HEK293T (cell line): ENCODE data around the gene CALML3.
"Not testable (repeated sequence)": the region's sequence is repeated elsewhere in the genome, so short reads cannot be mapped to it uniquely, and the experiment has no call there.

Source experiments
- CTCF ChIA-PET: fragments of 350-600 bp; formaldehyde crosslinking; extraction: SDS; loops from one replicate; lab custom pipeline; 2021; ENCODE audit warnings: antibody characterized with exemption, inconsistent platforms; lab: Yijun Ruan, JAX
- POLR2A ChIA-PET: fragments of 350-600 bp; formaldehyde crosslinking; extraction: SDS; loops from one replicate; lab custom pipeline; 2020; ENCODE audit warnings: antibody characterized with exemption, inconsistent platforms; lab: Yijun Ruan, JAX
- DNase-seq: peaks from one replicate; pipeline ENCODE4 v3.0.0; 2012; ENCODE audit warnings: mixed read lengths; ENCODE audit errors: extremely low spot score
- ARNT ChIP-seq: fragments of 450-650 bp; IDR thresholded peaks from 2 replicates; pipeline ENCODE4 v1.6.1; 2017; ENCODE audit warnings: mild to moderate bottlenecking
- BHLHE40 ChIP-seq: fragments of 450-650 bp; IDR thresholded peaks from 2 replicates; pipeline ENCODE4 v1.6.1; 2016; ENCODE audit warnings: mild to moderate bottlenecking, moderate library complexity, borderline replicate concordance
- CTBP1 ChIP-seq: fragments of 450-650 bp; IDR thresholded peaks from 2 replicates; pipeline ENCODE4 v1.6.1; 2016; ENCODE audit warnings: borderline replicate concordance
- ELF4 ChIP-seq: fragments of 450-650 bp; IDR thresholded peaks from 2 replicates; pipeline ENCODE4 v1.6.1; 2017; ENCODE audit warnings: antibody characterized with exemption
- FOXA1 ChIP-seq: fragments of 450-650 bp; IDR thresholded peaks from 2 replicates; pipeline ENCODE4 v1.6.1; 2016; ENCODE audit warnings: mild to moderate bottlenecking
- FOXK2 ChIP-seq: fragments of 450-650 bp; IDR thresholded peaks from 2 replicates; pipeline ENCODE4 v1.6.1; 2016; ENCODE audit warnings: mild to moderate bottlenecking
- FOXM1 ChIP-seq: fragments of 450-650 bp; IDR thresholded peaks from 2 replicates; pipeline ENCODE4 v1.6.1; 2017; ENCODE audit warnings: mild to moderate bottlenecking, borderline replicate concordance
- HDGF ChIP-seq: fragments of 450-650 bp; IDR thresholded peaks from 2 replicates; pipeline ENCODE4 v1.6.1; 2017; ENCODE audit warnings: antibody characterized with exemption, borderline replicate concordance
- L3MBTL2 ChIP-seq: fragments of 450-650 bp; conservative IDR thresholded peaks from 2 replicates; pipeline ENCODE4 v1.6.1; 2016; ENCODE audit warnings: mild to moderate bottlenecking
- LEF1 ChIP-seq: fragments of 450-650 bp; IDR thresholded peaks from 2 replicates; pipeline ENCODE4 v1.6.1; 2017; ENCODE audit warnings: mild to moderate bottlenecking, borderline replicate concordance
- NFRKB ChIP-seq: fragments of 450-650 bp; IDR thresholded peaks from 2 replicates; pipeline ENCODE4 v1.6.1; 2016; ENCODE audit warnings: mild to moderate bottlenecking, moderate library complexity
- SP1 ChIP-seq: fragments of 450-650 bp; IDR thresholded peaks from 2 replicates; pipeline ENCODE4 v1.6.1; 2017
- SUZ12 ChIP-seq: fragments of 450-650 bp; IDR thresholded peaks from 2 replicates; pipeline ENCODE4 v1.6.1; 2016; ENCODE audit warnings: mild to moderate bottlenecking
- TARDBP ChIP-seq: fragments of 450-650 bp; IDR thresholded peaks from 2 replicates; pipeline ENCODE4 v1.6.1; 2016
- ZNF384 ChIP-seq: fragments of 450-650 bp; IDR thresholded peaks from 2 replicates; pipeline ENCODE4 v1.6.1; 2016
- TF ChIP-seq, protein P1 (sequence below): fragments of 450-650 bp; IDR thresholded peaks from 2 replicates; pipeline ENCODE4 v1.6.1; 2016

The CALML3 gene

DNA sequence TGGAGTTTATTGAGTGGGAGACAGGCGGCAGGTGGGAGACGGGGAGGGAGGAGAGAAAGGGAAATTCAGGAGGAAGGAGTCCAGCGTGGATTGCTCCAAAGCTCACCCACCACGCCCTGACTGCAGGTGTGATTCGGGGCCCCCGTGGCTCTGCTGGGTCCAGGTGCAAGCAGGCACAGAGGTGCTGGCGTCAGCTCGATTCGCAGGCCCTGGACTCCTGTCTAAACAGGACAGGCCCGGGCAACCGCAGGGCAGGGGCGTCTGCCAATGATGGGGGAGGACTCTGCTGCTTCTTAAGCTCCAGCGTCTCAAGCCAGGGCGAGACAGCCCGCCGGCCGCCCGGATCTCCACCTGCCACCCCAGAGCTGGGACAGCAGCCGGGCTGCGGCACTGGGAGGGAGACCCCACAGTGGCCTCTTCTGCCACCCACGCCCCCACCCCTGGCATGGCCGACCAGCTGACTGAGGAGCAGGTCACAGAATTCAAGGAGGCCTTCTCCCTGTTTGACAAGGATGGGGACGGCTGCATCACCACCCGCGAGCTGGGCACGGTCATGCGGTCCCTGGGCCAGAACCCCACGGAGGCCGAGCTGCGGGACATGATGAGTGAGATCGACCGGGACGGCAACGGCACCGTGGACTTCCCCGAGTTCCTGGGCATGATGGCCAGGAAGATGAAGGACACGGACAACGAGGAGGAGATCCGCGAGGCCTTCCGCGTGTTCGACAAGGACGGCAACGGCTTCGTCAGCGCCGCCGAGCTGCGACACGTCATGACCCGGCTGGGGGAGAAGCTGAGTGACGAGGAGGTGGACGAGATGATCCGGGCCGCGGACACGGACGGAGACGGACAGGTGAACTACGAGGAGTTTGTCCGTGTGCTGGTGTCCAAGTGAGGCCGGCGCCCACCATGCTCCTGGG is at the start of gene CALML3:
CALML3 (plus strand) TSS at position 321 of the 920 bp plus-strand sequence; CDS start at position 446, 125 bp downstream.
- TF ChIP-seq, protein P1, sequence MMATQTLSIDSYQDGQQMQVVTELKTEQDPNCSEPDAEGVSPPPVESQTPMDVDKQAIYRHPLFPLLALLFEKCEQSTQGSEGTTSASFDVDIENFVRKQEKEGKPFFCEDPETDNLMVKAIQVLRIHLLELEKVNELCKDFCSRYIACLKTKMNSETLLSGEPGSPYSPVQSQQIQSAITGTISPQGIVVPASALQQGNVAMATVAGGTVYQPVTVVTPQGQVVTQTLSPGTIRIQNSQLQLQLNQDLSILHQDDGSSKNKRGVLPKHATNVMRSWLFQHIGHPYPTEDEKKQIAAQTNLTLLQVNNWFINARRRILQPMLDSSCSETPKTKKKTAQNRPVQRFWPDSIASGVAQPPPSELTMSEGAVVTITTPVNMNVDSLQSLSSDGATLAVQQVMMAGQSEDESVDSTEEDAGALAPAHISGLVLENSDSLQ = no peak
- no peak for TF ChIP-seq ELF4
- TF ChIP-seq FOXK2 = no peak
- TF ChIP-seq SP1 = no peak
- no peak for TF ChIP-seq FOXM1
- no peak for TF ChIP-seq ARNT
- TF ChIP-seq CTBP1 = no peak
- no peak for TF ChIP-seq FOXA1
- no peak for TF ChIP-seq NFRKB
- TF ChIP-seq LEF1 = no peak
- TF ChIP-seq ZNF384 = no peak
- TF ChIP-seq TARDBP = no peak
- no peak for TF ChIP-seq L3MBTL2
- TF ChIP-seq SUZ12 = no peak
- no peak for TF ChIP-seq HDGF
- no peak for TF ChIP-seq BHLHE40
- no peak for DNase-seq
- ChIA-PET CTCF (no interaction called here), POLR2A (no interaction called here)

DNA sequence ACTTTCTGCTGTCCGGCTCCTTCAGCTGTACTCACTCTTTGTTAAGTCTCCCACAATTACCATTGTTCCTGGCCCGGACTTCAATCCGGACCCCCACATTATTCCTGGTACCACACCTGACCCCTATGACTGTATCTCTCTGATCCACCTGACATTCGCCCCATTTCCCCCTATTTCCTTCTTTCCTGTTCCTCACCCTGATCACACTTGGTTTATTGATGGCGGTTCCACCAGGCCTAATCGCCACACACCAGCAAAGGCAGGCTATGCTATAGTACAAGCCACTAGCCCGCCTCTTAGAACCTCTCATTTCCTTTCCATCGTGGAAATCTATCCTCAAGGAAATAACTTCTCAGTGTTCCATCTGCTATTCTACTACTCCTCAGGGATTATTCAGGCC is 49.7 kb upstream of the CALML3 start:
- CTCF ChIA-PET, DNase-seq, POLR2A ChIA-PET: not testable (repeated sequence)

DNA sequence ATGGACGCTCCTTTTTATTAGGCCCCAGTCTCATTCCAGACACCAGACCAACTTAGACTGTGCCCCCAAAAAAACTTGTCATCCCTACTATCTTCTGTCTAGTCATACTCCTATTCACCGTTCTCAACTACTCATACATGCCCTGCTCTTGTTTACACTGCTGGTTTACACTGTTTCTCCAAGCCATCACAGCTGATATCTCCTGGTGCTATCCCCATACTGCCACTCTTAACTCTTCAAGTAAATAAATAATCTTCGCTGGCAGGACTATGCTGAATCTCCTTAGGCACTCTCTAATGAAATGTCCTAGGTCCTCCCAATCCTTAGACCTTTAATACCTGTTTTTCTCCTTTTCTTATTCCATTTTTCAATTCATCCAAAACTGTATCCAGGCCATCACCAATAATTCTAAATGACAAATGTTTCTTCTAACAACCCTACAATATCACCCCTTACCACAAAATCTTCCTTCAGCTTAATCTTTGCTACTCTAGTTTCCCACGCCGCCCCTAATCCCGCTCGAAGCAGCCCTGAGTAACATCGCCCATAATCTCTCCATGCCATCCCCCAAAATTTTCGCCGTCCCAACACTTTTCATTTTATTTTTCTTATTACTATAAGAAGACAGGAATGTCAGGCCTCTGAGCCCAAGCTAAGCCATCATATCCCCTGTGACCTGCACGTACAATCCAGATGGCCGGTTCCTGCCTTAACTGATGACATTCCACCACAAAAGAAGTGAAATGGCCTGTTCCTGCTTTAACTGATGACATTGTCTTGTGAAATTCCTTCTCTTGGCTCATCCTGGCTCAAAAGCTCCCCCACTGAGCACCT is 48.6 kb upstream of the CALML3 start:
- CTCF ChIA-PET, POLR2A ChIA-PET, DNase-seq: not testable (repeated sequence)

DNA sequence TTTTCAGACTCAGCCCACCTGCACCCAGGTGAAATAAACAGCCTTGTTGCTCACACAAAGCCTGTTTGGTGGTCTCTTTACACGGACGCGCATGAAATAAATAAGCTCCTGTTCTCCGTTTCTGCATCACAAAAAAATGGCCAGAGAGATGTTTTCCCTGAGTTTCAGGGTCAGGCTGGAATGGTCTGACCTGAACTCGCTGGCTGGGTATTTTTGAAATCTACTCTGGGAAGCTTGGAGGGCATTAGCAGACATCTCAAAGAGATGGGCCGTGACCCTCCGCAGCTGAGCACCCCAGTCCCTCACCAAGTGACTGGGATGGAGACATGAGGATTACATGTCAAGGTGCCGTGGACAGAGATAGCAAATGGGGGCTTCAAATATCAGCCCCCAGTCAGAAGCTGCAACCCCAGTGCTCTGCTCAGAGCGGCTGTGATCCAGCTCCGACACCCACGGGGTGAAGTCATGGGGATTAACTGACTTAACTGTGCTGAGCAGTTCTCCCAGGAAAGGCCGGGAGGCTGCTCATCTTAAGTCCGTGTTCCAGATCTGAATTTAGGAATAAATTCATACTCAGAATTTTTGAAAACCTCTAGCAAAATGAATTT is 47.7 kb upstream of the CALML3 start:
- ChIA-PET POLR2A (no interaction called here), CTCF (no interaction called here)
- no peak for TF ChIP-seq FOXA1
- no peak for TF ChIP-seq L3MBTL2
- no peak for TF ChIP-seq LEF1
- no peak for TF ChIP-seq ZNF384
- no peak for TF ChIP-seq FOXM1
- TF ChIP-seq, protein P1 = no peak
- no peak for TF ChIP-seq ARNT
- TF ChIP-seq SUZ12 = no peak
- TF ChIP-seq BHLHE40 = no peak
- TF ChIP-seq ELF4 = no peak
- no peak for TF ChIP-seq SP1
- TF ChIP-seq TARDBP = no peak
- TF ChIP-seq HDGF = no peak
- TF ChIP-seq FOXK2 = no peak
- no peak for TF ChIP-seq CTBP1
- no peak for TF ChIP-seq NFRKB
- no peak for DNase-seq

DNA sequence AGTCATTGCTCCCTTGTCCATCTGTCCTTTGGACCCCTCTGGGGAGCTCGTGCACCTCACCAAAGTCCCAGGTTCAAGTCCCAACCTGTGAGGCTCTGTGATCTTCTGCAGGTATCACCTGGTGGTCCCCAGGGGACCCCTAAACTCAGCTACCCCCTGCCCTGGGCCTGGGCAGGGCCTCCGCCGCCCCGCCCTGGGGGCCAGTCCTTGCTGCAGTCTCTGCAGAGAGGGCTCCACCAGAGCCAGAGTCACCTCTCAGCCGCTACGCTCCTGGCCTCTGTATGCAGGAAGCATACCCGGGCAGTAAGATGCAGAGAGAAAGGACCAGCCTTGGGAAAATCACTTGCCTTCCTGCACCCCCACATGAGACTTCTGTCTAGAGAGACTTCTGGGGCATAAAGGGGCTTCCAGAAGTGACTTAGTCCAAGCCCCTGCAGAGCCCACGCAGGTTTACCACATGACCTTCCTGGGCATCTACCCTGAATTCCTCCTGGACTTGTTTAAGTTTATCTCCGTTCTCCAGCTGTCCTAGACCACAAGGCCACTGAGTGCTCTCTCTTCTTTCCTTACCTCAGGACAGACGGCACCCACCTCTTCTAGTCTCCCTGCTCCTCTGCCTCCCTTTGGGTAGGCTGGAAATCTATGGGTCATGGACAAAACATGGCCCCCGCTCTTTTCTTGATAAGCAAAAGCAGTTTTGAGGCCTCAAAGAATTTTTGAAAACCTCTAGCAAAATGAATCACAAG is 46.6 kb upstream of the CALML3 start:
- CTCF ChIA-PET = no interaction called here
- TF ChIP-seq L3MBTL2 = no peak
- no peak for TF ChIP-seq SP1
- no peak for TF ChIP-seq NFRKB
- TF ChIP-seq FOXM1 = no peak
- no peak for TF ChIP-seq CTBP1
- TF ChIP-seq FOXK2 = no peak
- TF ChIP-seq, protein P1 = no peak
- TF ChIP-seq HDGF = no peak
- no peak for TF ChIP-seq SUZ12
- POLR2A ChIA-PET = no interaction called here
- no peak for DNase-seq
